ENCODE data around the gene KCNK1. TPM values are rescaled to one million over a fixed set of nuclear protein-coding genes. Genes with fewer than 3 reads are reported as not detected.

The KCNK1 gene
- total and polyA plus RNA-seq, 2 of the 8 experiments (the other 6 are each of a cell fraction or from before 2014, with no cell fraction given): 11.9 to 16.5 TPM

GRCh38 chr1:233598891-233599541, 14.9 kb upstream of the KCNK1 start:
- H4K5ac ChIP-seq (ENCODE audit: insufficient read length, low read depth, low read length): no peak overlapping the region

More at GRCh38 chr1:233598891-233599541, 14.9 kb upstream of the KCNK1 start:
- no peak overlapping the region for H2BK12ac ChIP-seq (ENCODE audit: low read depth, low read length)
- no peak overlapping the region for H4K91ac ChIP-seq (replicated peaks; ENCODE audit: insufficient read length, low read length)
- H2BK120ac ChIP-seq (replicated peaks; ENCODE audit: low read depth, low read length): no peak overlapping the region
- H2BK20ac ChIP-seq (ENCODE audit: low read length): no peak overlapping the region
- H2BK15ac ChIP-seq (ENCODE audit: low read length): no peak overlapping the region
- no peak for DNase-seq (ENCODE audit: low read depth in 1 of 2, low spot score in 2 of 2)
- no peak overlapping the region for H3K18ac ChIP-seq (ENCODE audit: extremely low read depth, low read length)
- no peak overlapping the region for H3K4me3 ChIP-seq (ENCODE audit: extremely low read depth in 1 of 4, insufficient read depth in 2 of 4, low read depth in 3 of 4, low read length in 4 of 4)
- H3K79me1 ChIP-seq (ENCODE audit: low read depth, low read length): no peaks in the 10 kb centered on the region
- H3K4me1 ChIP-seq (replicated peaks in 1 of 4; ENCODE audit: control insufficient read depth in 3 of 4, insufficient read depth in 4 of 4, low read length in 3 of 4): no peaks in the 10 kb centered on the region
- H3K14ac ChIP-seq (ENCODE audit: insufficient read length): no peak overlapping the region
- H3K9me3 ChIP-seq (ENCODE audit: insufficient read depth in 2 of 2, low read depth in 1 of 2, low read length in 1 of 2): no peaks in the 10 kb centered on the region
- H3K4ac ChIP-seq (replicated peaks; ENCODE audit: insufficient read length, low read depth, low read length): no peak overlapping the region
- H3K23ac ChIP-seq (ENCODE audit: insufficient read length): no peak overlapping the region
- ChIA-PET CTCF (ENCODE audit: partially characterized antibody) (no interaction called here), POLR2A (ENCODE audit: partially characterized antibody) (no interaction called here)
- H3K4me2 ChIP-seq (ENCODE audit: insufficient read depth in 1 of 2, low read depth in 2 of 2, low read length in 2 of 2): no peak overlapping the region
- H4K8ac ChIP-seq (ENCODE audit: extremely low read depth, insufficient read depth, low read length): no peak overlapping the region
- H2AK5ac ChIP-seq (ENCODE audit: low read depth, low read length): no peak overlapping the region
- no peaks in the 10 kb centered on the region for H3K27me3 ChIP-seq (replicated peaks in 1 of 4; ENCODE audit: control insufficient read depth in 3 of 4, extremely low read depth in 1 of 4, insufficient read depth in 3 of 4, low read length in 3 of 4)
- H2BK5ac ChIP-seq (ENCODE audit: low read depth, low read length): no peak overlapping the region
- no peak overlapping the region for H3K27ac ChIP-seq (ENCODE audit: low read depth, low read length)
- no peak for TF ChIP-seq CEBPB (IDR thresholded peaks at IDR 0.05; ENCODE audit: low read depth, low read length)
- no peak for TF ChIP-seq USF2 (IDR thresholded peaks at IDR 0.05; ENCODE audit: low read length)
- no peak for TF ChIP-seq CHD2 (IDR thresholded peaks at IDR 0.05; ENCODE audit: low read length)
- TF ChIP-seq BRCA1 (IDR thresholded peaks at IDR 0.05; ENCODE audit: low read depth, low read length): no peak
- no peak for TF ChIP-seq SUZ12 (IDR thresholded peaks at IDR 0.05; ENCODE audit: low read length)
- H3K56ac ChIP-seq (replicated peaks; ENCODE audit: insufficient read length, low read depth, low read length): no peak overlapping the region
- no peaks in the 10 kb centered on the region for H4K20me1 ChIP-seq (replicated peaks in 1 of 2; ENCODE audit: control insufficient read depth in 1 of 2, insufficient read depth in 2 of 2, low read length in 2 of 2)
- no peaks in the 10 kb centered on the region for H3K79me2 ChIP-seq (ENCODE audit: control insufficient read depth in 1 of 2, insufficient read depth in 2 of 2, low read length in 2 of 2)
- H3K9ac ChIP-seq (replicated peaks in 1 of 4; ENCODE audit: extremely low read depth in 1 of 4, low read depth in 3 of 4, low read length in 3 of 4): no peak overlapping the region
- no peak for FAIRE-seq
- no peaks in the 10 kb centered on the region for H3K23me2 ChIP-seq (ENCODE audit: low read depth, low read length)
- no peak overlapping the region for H2AFZ ChIP-seq (ENCODE audit: low read length)
- WGBS, 2 experiments (ENCODE audit: extremely low coverage in 1 of 2, insufficient coverage in 1 of 2, insufficient read length in 1 of 2, insufficient replicate concordance in 2 of 2, low coverage in 1 of 2, low lambda C conversion rate in 2 of 2, missing lambda C conversion rate in 1 of 2): 88% methylated on average over 8 of the region's 8 CpGs; no CpG with 5 or more reads in 1 of the 2 experiments
- no peaks in the 10 kb centered on the region for H3K36me3 ChIP-seq (ENCODE audit: control insufficient read depth in 2 of 4, insufficient read depth in 4 of 4, low read length in 3 of 4)

Data from H1 (cell line).